NCI-H2081 treated with DMSO at 0.1 percent for 48 hours (cell line): Measurements from ENCODE around the gene MCOLN1.
"Not testable (repeated sequence)": the region's sequence is repeated elsewhere in the genome, so short reads cannot be mapped to it uniquely, and the experiment has no call there.

Source experiments
- DNase-seq: peaks from one replicate; lab custom pipeline; 2025; lab: John Stamatoyannopoulos, UW

MCOLN1 gene

GRCh38 chr19:7526059-7526929 is 3.9 kb downstream of the MCOLN1 start:
- DNase-seq = no peak

- DNase-seq = no peak
Measured at GRCh38 chr19:7527516-7528191, 5.2 kb downstream of the MCOLN1 start.

GRCh38 chr19:7528192-7528519 is 5.7 kb downstream of the MCOLN1 start:
- DNase-seq = no peak

GRCh38 chr19:7528522-7529245 is 6.3 kb downstream of the MCOLN1 start:
- DNase-seq = no peak

GRCh38 chr19:7529246-7529600 is 6.8 kb downstream of the MCOLN1 start:
- DNase-seq = no peak

GRCh38 chr19:7529610-7530490 is 7.4 kb downstream of the MCOLN1 start:
- no peak for DNase-seq

- DNase-seq = no peak
Measured at GRCh38 chr19:7533281-7533885, 11.0 kb downstream of the MCOLN1 start.

GRCh38 chr19:7533925-7534480 is 11.6 kb downstream of the MCOLN1 start:
- no peak for DNase-seq

- no peak for DNase-seq
Measured at GRCh38 chr19:7534531-7535046, 12.2 kb downstream of the MCOLN1 start.

- peak; percentile 27 for DNase-seq
Measured at GRCh38 chr19:7535047-7535997, 12.9 kb downstream of the MCOLN1 start, which contains the start of gene PNPLA6. TSS of gene PNPLA6 (plus strand) at chr19:7535717. CDS start at chr19:7535789, 72 bp downstream.

GRCh38 chr19:7535998-7536695 is 13.7 kb downstream of the MCOLN1 start:
- DNase-seq = no peak

- DNase-seq = not testable (repeated sequence)
Measured at GRCh38 chr19:7538990-7539389, 16.6 kb downstream of the MCOLN1 start.

- no peak for DNase-seq
Measured at GRCh38 chr19:7539827-7540425, 17.5 kb downstream of the MCOLN1 start.

GRCh38 chr19:7540761-7541474 is 18.5 kb downstream of the MCOLN1 start:
- DNase-seq = no peak

GRCh38 chr19:7541475-7541824 is 19.0 kb downstream of the MCOLN1 start:
- no peak for DNase-seq

- no peak for DNase-seq
Measured at GRCh38 chr19:7541828-7542443, 19.5 kb downstream of the MCOLN1 start.

- DNase-seq = no peak
Measured at GRCh38 chr19:7542556-7543348, 20.3 kb downstream of the MCOLN1 start.
